GM21360 (cell line): ENCODE data around the gene RAC3.

Source experiments
- ATAC-seq: cut with Tn5 transposase; IDR thresholded peaks from one replicate; pipeline ENCODE4 v1.9.1; 2021; ENCODE audit warnings: mild to moderate bottlenecking, moderate library complexity; ENCODE audit not compliant: unreplicated experiment

The RAC3 gene

DNA sequence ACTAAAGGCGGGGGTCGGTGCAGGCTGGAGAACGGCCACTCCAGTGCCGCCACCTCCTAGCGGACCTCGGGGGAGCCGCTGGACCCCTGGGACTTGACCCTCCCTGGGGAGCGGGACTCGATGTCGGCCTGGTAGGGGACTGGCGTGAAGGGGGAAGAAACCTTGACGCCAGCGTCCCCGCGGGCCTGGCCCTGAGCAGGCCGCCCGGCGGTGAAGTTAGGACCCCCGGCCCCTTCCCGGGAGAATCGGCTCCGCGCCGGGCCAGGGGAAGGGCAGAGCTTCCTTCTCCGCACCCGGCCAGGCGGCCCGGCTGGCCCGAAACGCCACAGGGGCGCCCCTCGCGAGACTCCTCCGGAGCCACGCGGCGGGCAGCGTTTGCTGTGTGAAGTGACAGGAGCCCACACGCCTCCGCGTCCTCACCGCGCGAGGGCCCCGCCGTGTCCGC is 33.7 kb downstream of the RAC3 start:
- ATAC-seq, result peak; percentile 38

DNA sequence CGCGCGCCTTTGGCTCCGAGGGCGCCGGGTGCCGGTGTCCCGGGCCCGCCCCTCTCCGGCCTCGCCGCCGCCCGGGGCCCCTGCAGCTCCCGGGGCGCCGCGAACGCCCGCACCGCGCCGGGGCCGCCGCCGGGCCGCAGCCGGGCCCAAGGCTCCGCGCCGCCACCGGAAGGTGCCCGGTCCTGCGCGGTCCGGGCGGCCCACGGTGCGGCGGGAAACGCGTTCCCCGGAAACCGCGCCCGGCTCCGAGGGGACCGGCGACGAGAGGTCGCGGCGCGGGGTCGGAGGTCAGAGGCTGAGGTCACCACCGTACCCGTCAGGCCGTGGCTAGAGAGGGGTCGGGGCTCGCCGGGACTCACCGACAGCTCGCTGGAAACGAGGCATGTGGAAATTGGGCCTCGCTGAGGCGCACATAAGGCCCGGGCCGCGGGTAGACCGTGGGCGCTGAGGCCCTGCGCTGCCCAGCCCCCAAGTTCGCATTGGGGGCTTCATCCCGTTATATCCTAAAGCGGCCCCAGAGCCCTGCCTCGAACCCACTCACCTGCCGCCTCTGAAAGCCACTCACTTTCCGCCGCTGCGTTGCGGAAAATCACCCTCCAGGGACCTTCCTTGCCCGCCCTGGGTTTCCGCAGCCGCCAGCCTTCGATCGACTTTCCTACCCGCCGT is 34.3 kb downstream of the RAC3 start, which contains the start of gene DUS1L:
Gene DUS1L (minus strand): TSS at position 167 of the 666 bp plus-strand sequence. CDS start 745 bp downstream, outside the sequence.
- ATAC-seq, result peak; percentile 75

DNA sequence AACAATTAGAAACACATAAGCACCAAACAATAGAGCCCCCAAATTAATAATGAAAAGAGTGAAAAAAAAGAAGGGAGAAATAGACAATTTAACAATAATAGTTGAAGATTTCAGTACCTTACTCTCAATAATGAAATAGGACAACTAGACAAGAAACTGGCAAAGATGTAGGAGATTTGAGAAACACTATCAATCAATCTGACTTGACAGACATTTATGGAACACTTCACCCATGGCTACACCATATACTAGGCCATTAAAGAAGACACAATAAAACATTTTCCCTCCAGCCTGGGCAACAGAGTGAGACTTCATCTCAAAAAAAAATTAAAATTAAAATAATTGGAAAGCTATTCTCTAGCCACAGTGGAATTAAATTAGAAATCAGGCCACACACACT is 39.1 kb downstream of the RAC3 start:
- no peak for ATAC-seq

DNA sequence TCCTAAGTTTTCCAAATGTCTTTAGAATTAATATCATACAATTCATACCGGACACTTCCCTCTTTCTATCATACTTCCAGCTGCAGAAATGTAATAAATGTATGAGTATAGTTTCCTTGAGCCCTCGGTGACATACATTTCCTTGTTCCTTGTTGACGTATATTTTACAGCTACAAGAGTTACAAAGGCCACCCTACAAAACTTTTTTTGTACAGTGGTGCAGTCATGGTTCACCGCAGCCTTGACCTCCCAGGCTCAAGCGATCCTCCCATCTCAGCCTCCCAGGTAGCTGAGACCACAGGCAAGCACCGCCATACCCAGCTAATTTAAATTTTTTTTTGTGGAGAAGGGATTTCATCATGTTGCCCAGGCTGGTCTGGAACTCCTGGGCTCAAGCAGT is 41.3 kb downstream of the RAC3 start:
- ATAC-seq, result no peak

DNA sequence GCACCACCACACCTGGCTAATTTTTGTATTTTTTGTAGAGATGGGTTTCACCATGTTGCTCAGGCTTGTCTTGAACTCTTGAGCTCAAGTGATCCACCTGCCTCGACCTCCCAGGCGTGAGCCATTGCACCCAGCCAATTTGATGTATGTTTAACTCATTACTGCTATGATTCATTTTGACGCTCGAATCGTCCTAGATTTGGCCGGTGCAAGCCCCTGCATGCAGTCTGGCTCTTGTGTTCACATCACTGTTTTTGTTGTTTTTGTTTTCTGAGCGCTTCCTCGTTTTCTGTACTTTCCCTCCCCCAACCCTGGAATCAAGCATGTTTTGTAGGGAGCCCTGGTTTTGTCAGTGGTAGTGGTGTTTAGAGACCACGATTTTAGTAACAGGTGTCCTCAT is 42.0 kb downstream of the RAC3 start:
- no peak for ATAC-seq

DNA sequence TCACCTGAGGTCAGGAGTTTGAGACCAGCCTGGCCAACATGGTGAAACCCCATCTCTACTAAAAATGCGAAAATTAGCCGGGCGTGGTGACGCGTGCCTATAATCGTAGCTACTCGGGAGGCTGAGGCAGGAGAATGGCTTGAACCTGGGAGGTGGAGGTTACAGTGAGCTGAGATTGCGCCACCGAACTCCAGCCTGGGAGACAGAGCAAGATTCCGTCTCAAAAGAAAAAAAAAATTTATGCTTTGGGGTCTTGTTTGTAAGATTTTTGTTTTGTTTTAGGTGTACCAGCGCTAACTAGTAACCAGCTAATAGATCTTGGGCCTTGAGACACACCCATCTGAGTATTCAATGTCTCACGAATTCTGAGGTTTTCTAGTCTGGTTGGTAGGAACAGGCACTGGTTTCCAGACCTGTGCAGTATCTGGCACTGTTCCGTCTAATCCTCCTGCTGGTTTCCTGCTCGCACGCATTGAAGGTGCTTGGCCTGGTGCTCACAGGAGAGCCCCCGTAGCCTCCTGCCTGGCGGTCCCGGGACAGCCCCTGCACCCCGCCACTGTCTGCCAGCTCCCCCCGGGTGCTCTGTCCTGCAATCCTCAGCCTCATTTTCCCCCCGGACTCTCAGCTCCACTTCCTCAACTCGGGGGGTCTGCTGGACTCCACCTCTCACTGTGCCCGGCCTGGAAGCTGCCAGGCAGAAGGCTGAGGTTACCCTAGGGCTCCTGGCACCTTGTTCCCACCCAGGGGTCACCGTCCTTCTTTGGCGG is 44.7 kb downstream of the RAC3 start:
- no peak for ATAC-seq

DNA sequence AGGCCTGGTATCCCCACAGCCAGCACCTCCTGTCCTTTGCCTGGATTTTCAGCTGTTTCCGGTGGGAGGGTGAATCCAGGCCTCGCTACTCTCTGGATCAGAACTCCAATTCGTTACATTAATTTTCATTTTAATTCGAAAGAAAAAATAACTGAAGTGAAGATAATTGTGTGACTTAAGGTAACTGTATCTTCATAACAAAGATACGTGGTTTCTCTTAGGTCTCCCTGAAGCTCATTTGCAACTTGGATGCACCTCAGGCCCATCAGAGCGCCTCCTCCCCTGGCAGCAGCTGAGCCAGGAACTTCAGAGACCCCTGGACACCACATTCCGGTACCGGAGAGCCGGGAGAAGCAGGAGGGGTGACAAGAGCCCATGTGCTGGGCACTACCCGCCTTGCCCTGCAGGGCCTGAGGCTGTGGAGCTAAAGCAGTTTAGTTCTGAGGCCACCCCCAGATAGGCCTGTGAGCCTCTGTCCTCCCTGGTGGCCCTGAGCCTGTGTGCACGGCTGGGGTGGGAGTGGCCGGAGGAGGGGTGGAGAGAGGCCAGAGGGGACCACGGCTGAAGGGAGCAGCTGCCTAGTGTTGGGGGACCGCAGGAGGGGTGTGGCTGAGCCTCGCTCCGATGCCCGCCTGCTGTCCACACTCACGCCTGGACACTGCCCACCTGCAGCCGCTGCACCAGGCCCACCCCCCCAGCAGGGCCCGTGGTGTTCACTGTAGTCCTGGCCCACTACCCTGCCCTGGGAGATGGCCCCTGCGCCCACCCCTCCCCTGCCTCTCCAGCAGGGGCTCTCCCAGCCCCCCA is 45.5 kb downstream of the RAC3 start:
- ATAC-seq, result no peak

DNA sequence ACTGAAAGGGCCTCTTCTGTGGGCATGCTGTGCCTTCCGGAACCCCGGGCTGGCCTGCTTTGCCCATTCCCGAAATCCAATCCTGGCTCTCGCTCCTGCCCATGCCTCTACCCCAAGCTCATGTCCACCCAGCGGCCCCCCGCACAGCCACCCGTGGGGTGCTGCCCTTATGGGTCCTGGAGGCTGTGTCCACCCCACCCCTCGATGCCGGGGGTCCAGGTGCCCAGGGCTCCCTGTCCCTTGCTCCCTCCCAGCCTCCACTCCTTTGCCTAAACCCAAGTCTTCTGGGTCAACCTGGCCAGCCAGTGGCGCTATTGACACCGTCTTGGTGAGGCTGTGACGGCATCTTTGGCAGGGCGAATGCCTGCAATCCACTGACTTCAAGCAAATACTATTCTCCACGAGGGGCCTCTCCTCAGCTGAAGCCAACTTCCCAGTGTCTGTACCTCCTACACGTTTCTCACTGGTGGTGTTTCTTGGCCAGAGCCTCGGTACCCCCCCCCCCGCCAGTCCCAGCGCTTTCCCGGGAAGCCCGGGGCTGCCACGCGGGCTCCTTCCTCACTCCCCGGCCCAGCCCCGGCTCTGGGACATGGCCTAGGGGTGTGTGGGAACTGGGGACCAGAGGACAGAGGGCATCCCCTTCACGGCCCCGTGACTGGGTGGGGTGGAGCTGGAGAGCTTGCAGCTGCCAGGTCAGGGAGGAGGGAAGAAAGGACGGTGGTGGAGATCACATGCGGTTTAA is 46.3 kb downstream of the RAC3 start:
- ATAC-seq, result no peak

DNA sequence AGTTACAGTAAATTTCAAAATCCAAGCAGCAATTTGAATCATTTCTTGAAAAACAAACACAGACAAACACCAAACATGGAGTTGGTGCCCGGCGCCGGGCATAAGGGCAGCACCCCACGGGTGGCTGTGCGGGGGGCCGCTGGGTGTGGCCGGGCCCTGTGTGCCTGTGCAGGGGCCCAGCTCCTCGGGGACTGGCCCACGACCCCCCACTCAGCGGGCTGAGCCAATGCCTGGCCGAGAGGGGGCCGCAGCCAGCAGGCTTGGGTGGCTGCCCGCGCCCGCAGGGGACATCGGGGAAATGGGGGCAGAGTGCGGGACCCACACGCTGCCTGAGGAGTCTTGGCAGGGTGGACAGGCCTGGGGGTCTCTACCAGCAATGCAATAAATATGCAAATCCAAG is 47.0 kb downstream of the RAC3 start:
- no peak for ATAC-seq

DNA sequence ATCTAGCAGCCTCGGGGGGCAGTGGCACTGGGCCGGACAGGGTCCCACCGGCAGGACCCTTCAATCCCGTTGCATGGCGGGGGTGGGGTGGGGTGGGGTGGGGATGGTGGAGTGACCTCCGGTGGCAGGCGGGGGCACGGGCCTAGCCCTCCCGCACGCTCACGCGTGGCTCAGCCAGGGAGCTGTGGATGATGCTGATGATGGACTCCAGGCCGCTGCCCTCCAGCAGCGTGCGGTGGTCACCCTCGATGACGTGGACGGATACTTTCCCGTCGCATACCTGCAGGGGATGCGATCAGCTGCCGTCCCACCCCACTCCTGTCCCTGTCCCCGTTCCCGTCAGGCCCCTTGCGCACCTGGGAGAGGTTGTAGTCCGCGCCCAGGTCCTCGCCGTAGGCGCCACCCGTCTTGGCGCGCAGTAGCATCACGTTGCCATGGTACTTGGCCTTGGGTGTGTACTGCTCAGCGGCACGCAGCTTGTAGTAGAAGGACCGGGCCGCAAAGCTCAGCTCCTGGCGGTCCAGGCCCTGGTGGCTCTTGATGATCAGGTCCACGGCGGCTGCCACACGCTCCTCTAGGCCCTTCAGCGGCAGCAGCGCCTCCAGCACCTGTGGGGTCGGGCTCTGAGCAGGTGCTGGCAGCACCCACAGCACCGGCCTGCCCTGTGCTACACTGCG is 47.7 kb downstream of the RAC3 start:
- ATAC-seq, result no peak

DNA sequence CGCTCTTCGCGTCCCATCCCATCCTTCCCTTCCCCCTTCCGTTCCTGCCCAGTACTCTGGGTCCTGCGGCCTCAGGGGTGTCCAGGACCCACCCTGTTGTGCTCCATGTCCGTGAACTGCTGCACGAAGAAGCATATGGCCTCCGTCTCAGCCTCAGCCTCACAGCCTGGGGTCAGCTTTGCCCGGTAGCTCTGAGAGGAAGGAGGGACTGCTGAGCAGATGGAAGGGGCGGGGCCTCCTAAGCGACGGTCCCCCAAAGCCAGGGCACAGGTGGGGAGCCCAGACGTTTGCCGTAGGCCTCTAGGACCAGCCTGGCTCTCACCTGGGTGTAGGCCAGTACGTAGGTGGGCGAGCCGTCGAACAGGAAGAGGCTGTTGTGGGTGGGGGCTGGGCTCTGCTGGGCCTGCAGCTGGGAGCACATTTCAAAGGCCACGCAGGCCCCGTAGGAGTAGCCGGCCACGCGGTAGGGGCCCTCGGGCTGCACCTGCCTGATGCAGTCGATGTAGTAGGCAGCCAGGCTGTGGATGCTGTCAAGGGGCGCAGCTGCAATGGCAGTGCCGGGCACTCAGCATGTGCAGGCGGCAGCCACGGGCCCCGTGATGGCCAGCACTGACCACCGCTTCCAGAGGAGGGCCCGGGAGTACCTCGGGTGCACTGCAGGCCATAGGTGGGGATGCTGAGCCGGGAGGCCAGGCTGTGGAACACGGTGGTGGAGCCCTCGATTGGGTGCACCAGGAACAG is 48.7 kb downstream of the RAC3 start:
- no peak for ATAC-seq

DNA sequence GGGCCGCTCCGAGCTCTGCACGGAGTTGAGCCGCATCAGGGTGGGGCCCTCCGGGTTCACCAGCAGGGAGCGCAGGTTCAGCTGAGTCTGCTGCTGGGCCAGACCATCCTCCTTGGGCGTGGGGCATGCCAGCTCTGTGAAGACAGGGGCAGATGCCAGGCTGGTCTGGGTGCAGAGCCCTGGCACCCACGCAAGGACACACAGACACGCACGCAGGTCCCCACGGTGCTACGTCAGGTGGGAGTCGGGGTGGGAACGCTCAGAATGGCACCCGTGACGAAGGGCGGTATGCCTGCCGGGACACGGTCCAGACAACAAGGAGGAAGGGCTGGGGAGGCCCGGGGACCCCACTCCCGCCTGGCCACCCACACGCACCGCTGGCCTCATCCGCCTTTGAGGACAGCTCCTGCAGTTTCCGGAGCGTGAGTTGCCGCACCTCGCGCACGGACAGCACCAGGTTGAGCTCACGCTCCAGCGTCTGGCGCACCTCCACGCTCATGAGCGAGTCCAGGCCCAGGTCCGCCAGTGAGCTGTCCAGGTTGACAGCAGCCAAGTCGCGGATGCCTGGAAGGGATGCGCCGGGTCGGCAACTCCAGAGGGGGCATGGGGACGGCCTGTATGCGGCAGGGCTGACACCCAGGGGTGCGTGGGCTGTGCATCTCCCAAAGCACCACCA is 49.4 kb downstream of the RAC3 start:
- no peak for ATAC-seq

DNA sequence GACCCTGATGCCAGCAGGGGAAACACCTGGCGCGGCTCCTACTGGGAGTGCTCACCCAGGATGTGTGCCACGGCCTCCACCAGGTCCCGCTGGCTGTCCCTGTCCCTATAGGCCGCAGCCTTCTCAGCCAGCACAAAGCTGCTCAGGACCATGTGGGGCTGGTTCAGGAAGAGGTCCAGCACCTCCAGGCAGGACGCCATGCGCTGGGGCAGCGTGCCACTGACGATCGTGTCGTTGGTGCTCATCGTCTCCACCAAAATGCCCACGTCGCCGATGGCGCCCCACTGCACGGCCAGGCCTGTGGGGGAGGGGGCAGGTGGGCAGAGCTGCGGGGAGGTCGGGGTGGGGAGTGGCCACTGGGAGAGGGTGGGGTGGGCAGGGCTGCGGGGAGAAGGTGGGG is 50.1 kb downstream of the RAC3 start:
- ATAC-seq, result no peak

DNA sequence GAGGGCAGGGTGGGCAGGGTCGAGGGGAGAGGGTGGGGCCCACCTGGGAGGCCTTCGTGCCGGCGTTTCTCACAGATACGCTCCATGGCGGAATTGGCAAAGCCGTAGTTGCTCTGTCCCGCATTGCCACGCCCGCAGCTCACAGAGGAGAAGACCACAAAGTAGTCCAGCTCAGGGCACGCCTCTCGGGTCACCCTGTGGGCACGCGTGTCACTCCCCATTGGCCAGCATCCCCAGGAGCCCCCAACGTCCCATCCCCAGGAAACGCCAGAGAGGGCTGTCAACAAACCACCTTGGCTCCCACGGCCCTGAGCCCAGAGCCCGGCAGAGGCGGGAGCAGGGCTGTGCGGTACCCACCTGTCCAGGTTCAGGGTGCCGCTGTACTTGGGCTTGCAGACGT is 50.5 kb downstream of the RAC3 start:
- no peak for ATAC-seq

DNA sequence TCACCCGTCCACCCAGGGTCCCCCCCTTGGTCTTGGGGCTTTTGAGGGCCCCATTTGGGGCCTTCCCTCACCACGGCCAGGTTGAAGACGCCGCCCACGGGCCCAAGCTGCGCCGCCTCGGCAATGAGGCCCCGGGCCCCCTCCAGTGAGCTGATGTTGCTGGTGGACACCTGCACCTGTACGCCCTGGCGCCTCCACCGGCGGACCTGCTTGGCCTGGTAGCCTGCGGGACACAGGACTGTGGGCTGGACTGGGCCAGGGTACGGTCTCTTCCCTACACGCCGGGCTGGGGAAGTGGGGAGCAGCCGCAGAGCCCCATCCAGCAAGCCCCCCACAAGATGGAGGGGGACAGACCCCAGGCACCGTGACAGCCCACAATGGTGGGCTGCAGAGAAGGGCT is 51.0 kb downstream of the RAC3 start:
- no peak for ATAC-seq

DNA sequence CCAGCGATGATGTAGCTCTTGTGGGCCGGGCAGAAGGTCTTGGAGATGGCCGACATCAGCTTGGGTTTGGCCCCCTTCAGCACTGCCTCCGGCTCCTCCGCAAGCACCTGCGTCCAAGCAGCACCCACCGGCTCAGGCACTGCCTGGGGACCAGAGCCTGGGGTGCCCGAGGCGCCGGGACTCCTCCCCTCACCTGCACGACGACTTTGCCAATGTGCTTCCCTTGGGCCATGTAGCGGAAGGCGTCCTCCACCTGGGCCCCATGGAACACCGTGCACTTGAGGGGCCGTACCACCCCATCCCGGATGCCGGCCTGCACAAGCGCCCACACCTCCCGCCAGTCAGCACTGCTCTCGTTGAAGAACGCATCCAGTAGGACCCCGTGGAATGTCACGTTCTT is 51.5 kb downstream of the RAC3 start:
- ATAC-seq, result no peak
